ENCODE results near the gene IGF2R. TPM values are rescaled to one million over a fixed set of nuclear protein-coding genes. Genes with fewer than 3 reads are reported as not detected.
"Not testable (repeated sequence)": the region's sequence is repeated elsewhere in the genome, so short reads cannot be mapped to it uniquely, and the experiment has no call there.

The IGF2R gene
- polyA plus RNA-seq, 4 donors: 55.1 to 59.1 (median 57.3) TPM

GRCh38 chr6:159952289-159953005 lies 16.4 kb upstream of the IGF2R start:
- no peak for DNase-seq (ENCODE audit: low read depth in 4 of 4, low spot score in 3 of 4)

GRCh38 chr6:159953091-159953601 lies 15.7 kb upstream of the IGF2R start:
- DNase-seq (ENCODE audit: low read depth in 4 of 4, low spot score in 3 of 4): no peak

- no peak for DNase-seq (ENCODE audit: low read depth in 4 of 4, low spot score in 3 of 4)
Observed at GRCh38 chr6:159955945-159956361, 12.9 kb upstream of the IGF2R start.

- DNase-seq (ENCODE audit: low read depth in 4 of 4, low spot score in 3 of 4): no peak
Observed at GRCh38 chr6:159957071-159957673, 11.7 kb upstream of the IGF2R start.

GRCh38 chr6:159959165-159959975 lies 9.5 kb upstream of the IGF2R start:
- DNase-seq (ENCODE audit: low read depth in 4 of 4, low spot score in 3 of 4): no peak

GRCh38 chr6:159959976-159960384 lies 8.9 kb upstream of the IGF2R start:
- no peak for DNase-seq (ENCODE audit: low read depth in 4 of 4, low spot score in 3 of 4)

- DNase-seq (ENCODE audit: low read depth in 4 of 4, low spot score in 3 of 4): no peak
Observed at GRCh38 chr6:159960485-159960884, 8.4 kb upstream of the IGF2R start.

- no peak for DNase-seq (ENCODE audit: low read depth in 4 of 4, low spot score in 3 of 4)
Observed at GRCh38 chr6:159961528-159961927, 7.4 kb upstream of the IGF2R start.

GRCh38 chr6:159963111-159963510 lies 5.8 kb upstream of the IGF2R start:
- no peak for DNase-seq (ENCODE audit: low read depth in 4 of 4, low spot score in 3 of 4)

- DNase-seq (ENCODE audit: low read depth in 4 of 4, low spot score in 3 of 4): no peak
Observed at GRCh38 chr6:159964046-159964445, 4.8 kb upstream of the IGF2R start.

- no peak for DNase-seq (ENCODE audit: low read depth in 4 of 4, low spot score in 3 of 4)
Observed at GRCh38 chr6:159966339-159966738, 2.5 kb upstream of the IGF2R start.

GRCh38 chr6:159966981-159967380 lies 1.9 kb upstream of the IGF2R start:
- no peak for DNase-seq (ENCODE audit: low read depth in 4 of 4, low spot score in 3 of 4)

- not testable (repeated sequence) for DNase-seq (ENCODE audit: low read depth in 4 of 4, low spot score in 3 of 4)
Observed at GRCh38 chr6:159967621-159968020, 1.3 kb upstream of the IGF2R start.

- DNase-seq (ENCODE audit: low read depth in 4 of 4, low spot score in 3 of 4): peak in 1 of 4 donors; percentile 49
Observed at GRCh38 chr6:159969204-159969912, 476 bp downstream of the IGF2R start.

- DNase-seq (ENCODE audit: low read depth in 4 of 4, low spot score in 3 of 4): peak in 3 of 4 donors; percentile 29 to 69 (median 69)
Observed at GRCh38 chr6:159969921-159970320, 1.0 kb downstream of the IGF2R start.

- DNase-seq (ENCODE audit: low read depth in 4 of 4, low spot score in 3 of 4): no peak
Observed at GRCh38 chr6:159970659-159971063, 1.8 kb downstream of the IGF2R start.

- no peak for DNase-seq (ENCODE audit: low read depth in 4 of 4, low spot score in 3 of 4)
Observed at GRCh38 chr6:159971341-159972178, 2.7 kb downstream of the IGF2R start.

- no peak for DNase-seq (ENCODE audit: low read depth in 4 of 4, low spot score in 3 of 4)
Observed at GRCh38 chr6:159972506-159973268, 3.8 kb downstream of the IGF2R start.

- DNase-seq (ENCODE audit: low read depth in 4 of 4, low spot score in 3 of 4): no peak
Observed at GRCh38 chr6:159973406-159973805, 4.5 kb downstream of the IGF2R start.
